Endodermal cell (in vitro differentiated cells): ENCODE results near the gene SF3A2. TPM values are rescaled to one million over a fixed set of nuclear protein-coding genes. Genes with fewer than 3 reads are reported as not detected.
A peak's percentile ranks its signal among the peaks of the same experiment; 100 is the strongest.

ENCODE experiments used
- DNase-seq: peaks from one replicate; pipeline ENCODE4 v3.0.0-alpha.2; 2017
- H3K27ac ChIP-seq: 2 replicates; pipeline ENCODE4 v1.5.1; 2013; ENCODE audit warnings: mild to moderate bottlenecking, low read depth, low read length, moderate library complexity
- H3K27me3 ChIP-seq: 2 replicates; pipeline ENCODE4 v1.6.1; 2013; ENCODE audit warnings: mild to moderate bottlenecking, low read length, moderate library complexity; ENCODE audit not compliant: insufficient read depth, control insufficient read depth, poor library complexity, severe bottlenecking
- H3K36me3 ChIP-seq: 2 replicates; pipeline ENCODE4 v1.7.0; 2013; ENCODE audit warnings: mild to moderate bottlenecking, low read length, moderate library complexity; ENCODE audit not compliant: control insufficient read depth, insufficient read depth
- H3K4me1 ChIP-seq: one replicate; pipeline ENCODE4 v1.7.0; 2013; ENCODE audit warnings: low read length; ENCODE audit not compliant: control insufficient read depth, insufficient read depth
- H3K4me3 ChIP-seq: 2 replicates; pipeline ENCODE4 v1.5.1; 2013; ENCODE audit warnings: mild to moderate bottlenecking, low read length, moderate library complexity
- H3K9ac ChIP-seq: 2 replicates; pipeline ENCODE4 v1.6.1; 2013; ENCODE audit warnings: mild to moderate bottlenecking, low read length, moderate library complexity; ENCODE audit not compliant: poor library complexity, severe bottlenecking; ENCODE audit errors: extremely low read depth
- H3K9me3 ChIP-seq: 2 replicates; pipeline ENCODE4 v1.6.1; 2013; ENCODE audit warnings: mild to moderate bottlenecking, low read length, moderate library complexity; ENCODE audit not compliant: control insufficient read depth
- H3K27ac Mint-ChIP-seq: 2 replicates; pipeline ENCODE4 v1.8.0; 2020; ENCODE audit warnings: mixed read lengths
- H3K27me3 Mint-ChIP-seq: 2 replicates; pipeline ENCODE4 v1.8.0; 2021; ENCODE audit warnings: mild to moderate bottlenecking, mixed read lengths; ENCODE audit not compliant: insufficient read depth
- H3K36me3 Mint-ChIP-seq: 2 replicates; pipeline ENCODE4 v1.8.0; 2020; ENCODE audit warnings: low read depth, mixed read lengths
- H3K4me1 Mint-ChIP-seq: 2 replicates; pipeline ENCODE4 v1.8.0; 2020; ENCODE audit warnings: mixed read lengths
- H3K4me3 Mint-ChIP-seq: 2 replicates; pipeline ENCODE4 v1.8.0; 2020; ENCODE audit warnings: mild to moderate bottlenecking, moderate library complexity, mixed read lengths
- H3K9me3 Mint-ChIP-seq: 2 replicates; pipeline ENCODE4 v1.8.0; 2020; ENCODE audit warnings: mild to moderate bottlenecking, mixed read lengths
- CTCF ChIP-seq: fragments of 200-600 bp; sonication (generic); conservative IDR thresholded peaks from 2 replicates; pipeline ENCODE4 v1.5.0; 2021; ENCODE audit warnings: antibody characterized with exemption, mild to moderate bottlenecking
- WGBS, 2 experiments: methylation state at CpG; one replicate each; pipeline versions ENCODE4 v1.1.5 to v1.1.7; 2013; ENCODE audit warnings: missing lambda C conversion rate in 2 of 2, mixed read lengths in 1 of 2; ENCODE audit not compliant: insufficient coverage in 1 of 2, insufficient read length in 1 of 2; 5-methylcytosine and 5-hydroxymethylcytosine counted together
- total RNA-seq, 2 donors: library from RNA; stranded (reverse); fragmentation: NEBNext Ultra II Directional in 1 of 2; extraction: Animal tissue kit (Norgen Biotek cat#: 25700) in 1 of 2; gene quantifications; 2 replicates in 1 of 2; 3 replicates in 1 of 2; pipeline ENCODE4 v1.2.1, GENCODE V29; 2021

Gene SF3A2
- total RNA-seq, 2 donors from 2014 or later, result 126 to 132 TPM

GRCh38 chr19:2275588-2276428 is 39.2 kb downstream of the SF3A2 start:
- H3K27me3 Mint-ChIP-seq, result no peaks in the 10 kb centered on the region
- no peak overlapping the region for H3K27ac ChIP-seq
- no peak overlapping the region for H3K27ac Mint-ChIP-seq
- no peaks in the 10 kb centered on the region for H3K9me3 ChIP-seq
- no peak overlapping the region for H3K4me3 ChIP-seq
- H3K36me3 ChIP-seq, result peaks cover 22% of the 10 kb centered on the region
- no peak for TF ChIP-seq CTCF
- DNase-seq, result no peak
- no peaks in the 10 kb centered on the region for H3K9me3 Mint-ChIP-seq
- 94% methylated on average over 55 to 74 of the region's 74 CpGs for WGBS, 2 experiments
- H3K4me1 ChIP-seq, result peaks cover 7% of the 10 kb centered on the region
- peaks cover 15% of the 10 kb centered on the region for H3K4me1 Mint-ChIP-seq
- H3K4me3 Mint-ChIP-seq, result no peak overlapping the region
- no peak overlapping the region for H3K9ac ChIP-seq
- H3K36me3 Mint-ChIP-seq, result peaks cover 20% of the 10 kb centered on the region
- H3K27me3 ChIP-seq, result no peaks in the 10 kb centered on the region

GRCh38 chr19:2276429-2276986 is 39.9 kb downstream of the SF3A2 start:
- peaks cover 17% of the 10 kb centered on the region for H3K36me3 Mint-ChIP-seq
- Histone ChIP-seq H3K9me3 (no peaks in the 10 kb centered on the region), H3K27me3 (peaks cover under 1% of the 10 kb centered on the region), H3K36me3 (peaks cover 18% of the 10 kb centered on the region), H3K4me1 (peaks cover 6% of the 10 kb centered on the region), H3K9ac (no peak overlapping the region), H3K4me3 (no peak overlapping the region), H3K27ac (no peak overlapping the region)
- H3K27me3 Mint-ChIP-seq, result no peaks in the 10 kb centered on the region
- H3K27ac Mint-ChIP-seq, result no peak overlapping the region
- TF ChIP-seq CTCF, result no peak
- H3K4me1 Mint-ChIP-seq, result peaks cover 13% of the 10 kb centered on the region
- no peak overlapping the region for H3K4me3 Mint-ChIP-seq
- DNase-seq, result no peak
- H3K9me3 Mint-ChIP-seq, result no peaks in the 10 kb centered on the region
- 94 to 98% methylated on average over 17 to 28 of the region's 28 CpGs for WGBS, 2 experiments

GRCh38 chr19:2277138-2277537 is 40.5 kb downstream of the SF3A2 start:
- Mint-ChIP-seq H3K4me1 (peaks cover 9% of the 10 kb centered on the region), H3K36me3 (peaks cover 13% of the 10 kb centered on the region), H3K9me3 (no peaks in the 10 kb centered on the region), H3K27me3 (peaks cover 5% of the 10 kb centered on the region), H3K4me3 (no peak overlapping the region), H3K27ac (peak overlapping the region; percentile 58)
- peaks cover 7% of the 10 kb centered on the region for H3K27me3 ChIP-seq
- no peak overlapping the region for H3K4me3 ChIP-seq
- peaks cover 3% of the 10 kb centered on the region for H3K4me1 ChIP-seq
- H3K36me3 ChIP-seq, result peaks cover 13% of the 10 kb centered on the region
- no peaks in the 10 kb centered on the region for H3K9me3 ChIP-seq
- H3K9ac ChIP-seq, result no peak overlapping the region
- WGBS, 2 experiments, result 88 to 94% methylated on average over 6 to 9 of the region's 9 CpGs
- no peak for TF ChIP-seq CTCF
- no peak overlapping the region for H3K27ac ChIP-seq
- no peak for DNase-seq
